ENCODE measurements around the gene NXPH4.

Gene NXPH4

GRCh38 chr12:57221169-57221917 is 4.7 kb downstream of the NXPH4 start:
- DNase-seq, result no peak

GRCh38 chr12:57222286-57223190 is 5.9 kb downstream of the NXPH4 start:
- DNase-seq, result no peak

- DNase-seq, result peak; percentile 73
These were observed 6.9 kb downstream of the NXPH4 start for GRCh38 chr12:57223191-57224165.

- no peak for DNase-seq
These were observed 7.8 kb downstream of the NXPH4 start for GRCh38 chr12:57224278-57224972.

GRCh38 chr12:57224973-57225679 is 8.5 kb downstream of the NXPH4 start:
- peak; percentile 58 for DNase-seq

- no peak for DNase-seq
These were observed 9.2 kb downstream of the NXPH4 start for GRCh38 chr12:57225680-57226210.

- no peak for DNase-seq
These were observed 10.2 kb downstream of the NXPH4 start for GRCh38 chr12:57226588-57227314.

- DNase-seq, result no peak
These were observed 10.9 kb downstream of the NXPH4 start for GRCh38 chr12:57227315-57228115.

GRCh38 chr12:57229046-57229633 is 12.5 kb downstream of the NXPH4 start:
- DNase-seq, result peak; percentile 60

- DNase-seq, result peak; percentile 94
These were observed 13.2 kb downstream of the NXPH4 start, which contains the start of gene SHMT2 for GRCh38 chr12:57229634-57230380. Gene SHMT2 (plus strand): TSS chr12:57229711. CDS start chr12:57229779, 68 bp downstream.

- DNase-seq, result no peak
These were observed 14.0 kb downstream of the NXPH4 start for GRCh38 chr12:57230381-57231155.

GRCh38 chr12:57231276-57232021 is 14.9 kb downstream of the NXPH4 start:
- DNase-seq, result no peak

- no peak for DNase-seq
These were observed 15.7 kb downstream of the NXPH4 start for GRCh38 chr12:57232156-57232756.

GRCh38 chr12:57233357-57234232 is 17.0 kb downstream of the NXPH4 start:
- no peak for DNase-seq

- DNase-seq, result no peak
These were observed 17.6 kb downstream of the NXPH4 start for GRCh38 chr12:57234233-57234570.
